NCI-H1417 (cell line): Measurements from ENCODE around the gene RNU7-1.

Experiments
- DNase-seq, 3 experiments: peaks; one replicate each; lab custom pipeline; 2025; lab: John Stamatoyannopoulos, UW

RNU7-1 gene

GRCh38 chr12:6937481-6938352, 5.9 kb upstream of the RNU7-1 start:
- peak; percentile 95 to 99 (median 98) for DNase-seq

GRCh38 chr12:6938353-6939190, 5.0 kb upstream of the RNU7-1 start:
- DNase-seq: no peak

GRCh38 chr12:6939191-6939540, 4.5 kb upstream of the RNU7-1 start:
- no peak for DNase-seq

DNA sequence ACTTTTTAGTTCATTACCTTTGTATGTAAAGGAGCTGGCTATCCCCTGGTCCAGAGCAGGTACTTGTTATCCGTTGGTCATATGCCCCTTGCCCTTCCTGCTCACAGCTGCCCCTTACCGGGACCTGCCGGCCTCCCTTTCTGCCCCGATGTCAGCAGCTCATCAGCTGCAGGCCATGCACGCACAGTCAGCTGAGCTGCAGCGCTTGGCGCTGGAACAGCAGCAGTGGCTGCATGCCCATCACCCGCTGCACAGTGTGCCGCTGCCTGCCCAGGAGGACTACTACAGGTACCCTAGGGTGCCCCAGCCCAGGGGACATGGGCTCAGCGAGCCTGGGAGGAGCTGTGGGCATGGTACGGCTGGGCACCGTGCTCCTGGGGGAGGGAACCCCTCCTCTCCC, 2.3 kb upstream of the RNU7-1 start:
- DNase-seq: no peak

- DNase-seq: no peak
Measured at GRCh38 chr12:6941782-6942181, 1.8 kb upstream of the RNU7-1 start.

DNA sequence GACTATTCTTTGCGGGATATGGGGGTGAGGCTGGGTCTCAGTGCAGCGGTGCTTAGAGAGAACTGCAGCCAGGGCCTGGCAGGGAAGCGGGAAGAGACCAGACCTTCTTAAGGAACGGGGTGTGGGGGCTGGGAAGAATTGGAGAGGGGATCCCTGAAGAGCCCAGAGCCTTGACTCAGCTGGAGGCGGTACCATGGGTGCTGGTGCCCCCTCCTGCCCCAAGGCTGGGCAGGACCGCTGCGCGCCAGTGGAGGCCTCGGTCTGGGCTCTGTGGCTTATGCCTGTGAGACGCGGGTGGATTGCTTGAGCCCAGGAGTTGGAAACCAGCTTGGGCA, 1.3 kb upstream of the RNU7-1 start:
- no peak for DNase-seq

DNA sequence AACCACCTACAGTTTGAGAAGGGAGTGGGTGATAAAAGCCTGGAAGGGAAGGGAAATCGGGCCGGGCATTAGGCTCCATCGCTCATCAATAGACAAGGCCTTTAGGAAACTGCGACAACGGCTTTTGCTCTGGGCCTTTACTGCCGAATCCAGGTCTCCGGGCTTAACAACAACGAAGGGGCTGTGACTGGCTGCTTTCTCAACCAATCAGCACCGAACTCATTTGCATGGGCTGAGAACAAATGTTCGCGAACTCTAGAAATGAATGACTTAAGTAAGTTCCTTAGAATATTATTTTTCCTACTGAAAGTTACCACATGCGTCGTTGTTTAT, 261 bp upstream of the RNU7-1 start:
- peak; percentile 86 to 100 (median 94) for DNase-seq

DNA sequence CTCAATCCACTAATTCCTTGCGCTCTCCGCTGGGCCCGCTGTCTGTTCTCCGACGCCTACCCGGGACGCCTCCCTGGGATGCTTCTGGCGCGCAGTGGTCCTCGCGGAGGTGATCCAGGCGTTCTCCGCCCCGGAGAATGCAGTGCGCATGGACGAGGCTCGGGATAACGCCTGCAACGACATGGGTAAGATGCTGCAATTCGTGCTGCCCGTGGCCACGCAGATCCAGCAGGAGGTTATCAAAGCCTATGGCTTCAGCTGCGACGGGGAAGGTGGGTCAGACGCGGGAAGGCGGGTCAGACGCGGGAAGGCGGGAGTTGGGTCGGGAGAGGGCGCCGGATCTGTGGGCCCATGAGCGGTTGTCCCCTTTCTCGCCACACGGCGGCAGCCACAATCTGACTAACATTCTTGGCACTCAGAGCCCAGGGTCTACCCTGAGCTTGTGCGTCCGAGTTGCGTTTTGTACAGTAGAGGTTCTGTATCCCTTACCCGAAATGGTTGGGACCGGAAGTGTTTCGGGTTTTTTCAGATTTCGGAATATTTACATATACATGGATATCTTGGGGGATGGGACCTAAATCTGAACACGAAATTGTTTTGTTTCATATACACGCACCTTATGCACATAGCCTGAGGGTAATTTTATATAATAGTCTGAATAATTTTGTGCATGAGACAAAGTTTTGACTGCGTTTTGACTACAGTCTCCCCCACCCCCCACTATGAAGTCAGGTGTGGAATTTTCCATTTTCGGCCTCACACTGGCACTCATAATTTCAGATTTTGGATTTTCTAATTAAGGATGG, 968 bp downstream of the RNU7-1 start:
- peak; percentile 93 to 98 (median 95) for DNase-seq

DNA sequence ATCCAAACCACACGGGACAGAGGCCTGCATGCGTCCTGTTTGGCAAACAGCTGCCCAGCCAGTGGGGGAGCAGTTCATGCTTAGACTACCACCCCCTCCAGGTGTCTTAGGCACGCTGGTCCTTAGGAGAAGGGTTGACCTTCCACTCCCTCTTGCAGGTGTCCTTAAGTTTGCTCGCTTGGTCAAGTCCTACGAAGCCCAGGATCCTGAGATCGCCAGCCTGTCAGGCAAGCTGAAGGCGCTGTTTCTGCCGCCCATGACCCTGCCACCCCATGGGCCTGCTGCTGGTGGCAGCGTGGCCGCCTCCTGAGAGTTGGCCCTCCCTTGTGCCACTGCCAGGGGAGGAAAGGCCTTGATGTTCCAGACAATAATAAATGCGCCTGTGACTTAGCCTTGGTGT, 2.0 kb downstream of the RNU7-1 start:
- DNase-seq: no peak

DNA sequence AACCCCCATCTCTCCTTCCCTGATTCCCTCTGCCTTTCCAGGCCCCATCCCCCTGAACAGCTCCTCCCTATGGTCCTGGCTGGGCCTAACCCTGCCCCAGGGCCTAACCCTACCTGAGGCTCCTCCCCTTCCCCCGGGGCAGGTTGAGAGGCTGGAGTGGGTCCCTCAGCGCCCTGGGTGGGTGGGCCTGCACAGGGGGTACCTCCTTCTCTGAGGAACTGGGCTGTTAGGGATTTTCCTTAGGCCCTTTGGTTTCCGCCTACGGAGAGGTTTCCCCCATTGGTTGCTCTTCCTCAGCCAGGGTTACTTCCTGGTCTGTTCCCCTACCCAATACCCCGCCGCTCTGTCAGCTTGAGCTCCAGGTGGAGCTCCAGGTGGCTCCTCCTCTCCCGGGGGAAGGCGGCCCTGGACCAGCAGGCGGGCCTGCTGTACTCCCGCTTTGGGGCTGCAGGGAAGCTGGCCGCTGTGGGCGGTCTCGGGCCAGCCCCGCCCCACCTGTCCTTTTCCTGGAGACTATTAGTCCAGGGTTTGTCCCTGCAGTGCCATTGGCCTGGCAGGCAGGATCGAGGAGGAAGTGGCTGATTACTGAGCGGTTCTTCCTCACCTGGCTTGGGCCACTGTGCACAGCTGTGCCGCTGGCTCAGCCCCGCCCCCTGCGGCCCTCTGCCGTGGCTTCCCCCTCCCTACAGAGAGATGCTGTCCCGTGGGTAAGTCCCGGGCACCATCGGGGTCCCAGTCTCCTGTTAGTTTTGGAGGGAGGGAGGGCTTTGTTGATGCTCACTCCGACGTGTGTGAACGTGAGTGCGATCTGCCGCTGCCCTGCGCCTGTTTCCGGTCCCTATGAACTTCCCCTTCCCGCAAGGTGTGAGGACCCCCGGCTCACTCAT, 2.7 kb downstream of the RNU7-1 start:
- peak; percentile 95 to 98 (median 97) for DNase-seq

- no peak for DNase-seq
Measured at GRCh38 chr12:6946920-6947374, 3.3 kb downstream of the RNU7-1 start.

- DNase-seq: no peak
Measured at GRCh38 chr12:6947615-6948014, 4.0 kb downstream of the RNU7-1 start.

DNA sequence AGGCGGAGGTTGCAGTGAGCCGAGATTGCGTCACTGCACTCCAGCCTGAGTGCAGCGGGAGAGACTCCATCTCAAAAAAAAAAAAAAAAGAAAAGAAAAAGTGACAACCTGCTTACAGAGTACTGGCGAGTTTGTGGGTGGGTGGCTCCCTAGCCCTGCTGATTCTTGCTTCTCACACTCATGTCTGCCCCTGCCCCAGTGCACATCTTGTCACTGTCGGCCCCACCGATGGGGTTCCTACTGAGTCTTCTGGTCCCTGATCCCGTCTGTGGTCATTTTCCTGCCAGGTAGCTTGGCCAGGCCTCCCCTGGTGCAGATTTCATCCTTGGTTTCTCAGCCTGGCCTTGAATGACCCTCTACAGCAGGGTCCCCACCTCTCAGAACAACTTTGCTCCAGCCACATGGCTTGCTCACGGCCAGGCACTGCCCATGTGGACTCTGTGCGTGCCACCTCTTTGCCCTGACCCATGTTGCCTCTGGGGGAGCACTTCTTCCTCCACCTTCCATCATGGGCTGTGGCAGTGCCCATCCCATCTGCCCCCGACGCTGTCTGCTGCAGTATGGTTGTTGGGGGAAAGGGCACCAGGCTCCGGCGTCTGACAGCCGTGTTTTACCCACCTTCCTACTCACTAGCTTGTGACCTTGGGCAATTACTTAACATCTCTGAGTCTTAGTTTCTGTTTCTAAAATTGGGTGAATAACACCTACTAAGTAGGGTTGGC, 5.4 kb downstream of the RNU7-1 start:
- no peak for DNase-seq

- no peak for DNase-seq
Measured at GRCh38 chr12:6950401-6950801, 6.8 kb downstream of the RNU7-1 start.

GRCh38 chr12:6950811-6951540, 7.4 kb downstream of the RNU7-1 start, which contains the start of gene PTPN6:
TSS of gene PTPN6 (plus strand) at chr12:6951356. CDS start at chr12:6951513, 157 bp downstream.
- DNase-seq: no peak

GRCh38 chr12:6951551-6952120, 8.0 kb downstream of the RNU7-1 start:
- no peak for DNase-seq

DNA sequence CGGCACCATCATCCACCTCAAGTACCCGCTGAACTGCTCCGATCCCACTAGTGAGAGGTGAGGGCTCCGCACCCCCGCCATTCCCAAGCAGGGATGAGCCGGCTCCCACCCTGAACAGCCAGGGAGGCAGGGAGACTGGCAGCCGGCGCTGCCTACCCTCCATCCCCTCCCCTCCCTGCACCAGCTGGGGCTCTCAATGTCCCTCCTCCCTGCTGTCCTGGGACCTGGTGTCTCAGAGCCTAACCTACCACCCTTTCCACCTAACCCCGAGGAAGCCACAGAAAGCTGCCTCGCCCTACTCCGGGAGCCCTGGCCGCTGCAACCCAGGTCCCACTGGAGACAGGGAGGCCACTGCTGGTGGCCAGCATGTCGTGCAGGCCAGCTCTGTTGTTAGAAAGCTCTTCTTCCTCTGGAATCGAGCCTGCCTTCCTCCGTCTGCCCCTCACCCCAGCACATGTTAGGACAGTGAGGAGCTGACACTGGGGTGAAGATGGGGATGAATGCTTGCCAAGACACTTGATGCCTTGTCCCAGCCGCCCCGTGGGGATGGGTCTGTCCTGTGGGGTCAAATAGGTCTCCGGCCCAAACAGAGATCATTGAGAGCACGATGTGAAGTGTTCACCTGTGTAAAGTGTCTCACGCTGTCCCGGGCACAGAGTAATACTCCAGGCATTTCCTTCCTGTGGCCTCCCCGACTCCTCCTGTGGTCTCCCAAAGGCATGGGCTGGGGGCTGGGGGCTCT, 8.7 kb downstream of the RNU7-1 start:
- DNase-seq: no peak

- DNase-seq: no peak
Measured at GRCh38 chr12:6952863-6953441, 9.3 kb downstream of the RNU7-1 start.
